Fibroblast of villous mesenchyme (primary cell): ENCODE results near the gene EFCAB14. TPM values are rescaled to one million over a fixed set of nuclear protein-coding genes. Genes with fewer than 3 reads are reported as not detected.
"Not testable (repeated sequence)": the region's sequence is repeated elsewhere in the genome, so short reads cannot be mapped to it uniquely, and the experiment has no call there.

ENCODE experiments used
- DNase-seq: peaks from one replicate; pipeline ENCODE4 v3.0.0-alpha.2; 2010; ENCODE audit warnings: low read depth
- H3K4me3 ChIP-seq: 2 replicates; pipeline ENCODE4 v1.5.1; 2011; ENCODE audit warnings: low read depth, mild to moderate bottlenecking, low read length
- CTCF ChIP-seq: IDR thresholded peaks from 2 replicates; pipeline ENCODE4 v1.5.1; 2012; ENCODE audit warnings: low read depth, mild to moderate bottlenecking, low read length; ENCODE audit not compliant: insufficient read depth
- total RNA-seq: library from RNA; depleted of rRNA; stranded (reverse); fragments of >200 nt; gene quantifications from 2 replicates; pipeline ENCODE4 v1.2.3, GENCODE V29; 2012

EFCAB14 gene
- total RNA-seq, 1 donor, result 64.3 TPM

GRCh38 chr1:46705408-46705807 lies 13.5 kb downstream of the EFCAB14 start:
- TF ChIP-seq CTCF, result no peak
- DNase-seq, result no peak
- H3K4me3 ChIP-seq, result no peak overlapping the region

- DNase-seq, result peak; percentile 6
- no peak for TF ChIP-seq CTCF
Measured at GRCh38 chr1:46703927-46704641, 14.8 kb downstream of the EFCAB14 start.

GRCh38 chr1:46699666-46700065 lies 19.2 kb downstream of the EFCAB14 start:
- TF ChIP-seq CTCF, result no peak
- no peak overlapping the region for H3K4me3 ChIP-seq
- DNase-seq, result no peak

More at GRCh38 chr1:46703927-46704641, 14.8 kb downstream of the EFCAB14 start:
- H3K4me3 ChIP-seq, result no peak overlapping the region

- no peak overlapping the region for H3K4me3 ChIP-seq
- TF ChIP-seq CTCF, result no peak
- no peak for DNase-seq
Measured at GRCh38 chr1:46697053-46697452, 21.9 kb downstream of the EFCAB14 start.

GRCh38 chr1:46694676-46695075 lies 24.2 kb downstream of the EFCAB14 start:
- H3K4me3 ChIP-seq, DNase-seq: not testable (repeated sequence)

GRCh38 chr1:46692811-46693770 lies 25.8 kb downstream of the EFCAB14 start:
- H3K4me3 ChIP-seq, result no peak overlapping the region
- no peak for TF ChIP-seq CTCF
- peak; percentile 47 for DNase-seq
